HFF-Myc (cell line): ENCODE measurements around the gene BEND2.

Source experiments
- DNase-seq: peaks from one replicate; pipeline ENCODE4 v3.0.0-alpha.2; 2011; ENCODE audit warnings: low read depth; ENCODE audit errors: extremely low read depth
- H3K4me3 ChIP-seq: replicated peaks from 2 replicates; pipeline ENCODE4 v1.5.1; 2011; ENCODE audit warnings: low read depth, mild to moderate bottlenecking, control low read depth, low read length
- CTCF ChIP-seq: IDR thresholded peaks from 2 replicates; pipeline ENCODE4 v1.5.1; 2012; ENCODE audit warnings: mild to moderate bottlenecking, low read depth, low read length, control low read depth; ENCODE audit errors: missing control alignments

Gene BEND2

GRCh38 chrX:18172970-18173369, 47.7 kb downstream of the BEND2 start:
- no peak for DNase-seq
- H3K4me3 ChIP-seq = no peak overlapping the region
- TF ChIP-seq CTCF = no peak

GRCh38 chrX:18170910-18171309, 49.8 kb downstream of the BEND2 start:
- no peak for TF ChIP-seq CTCF
- DNase-seq = no peak
- no peak overlapping the region for H3K4me3 ChIP-seq

GRCh38 chrX:18166068-18166467, 54.6 kb downstream of the BEND2 start:
- H3K4me3 ChIP-seq = no peak overlapping the region
- TF ChIP-seq CTCF = no peak
- no peak for DNase-seq

GRCh38 chrX:18160369-18160768, 60.3 kb downstream of the BEND2 start:
- no peak overlapping the region for H3K4me3 ChIP-seq
- DNase-seq = no peak
- no peak for TF ChIP-seq CTCF

GRCh38 chrX:18158963-18159362, 61.7 kb downstream of the BEND2 start:
- no peak overlapping the region for H3K4me3 ChIP-seq
- TF ChIP-seq CTCF = no peak
- no peak for DNase-seq

GRCh38 chrX:18151649-18152048, 69.0 kb downstream of the BEND2 start:
- DNase-seq = no peak
- no peak for TF ChIP-seq CTCF
- H3K4me3 ChIP-seq = no peak overlapping the region

GRCh38 chrX:18151157-18151556, 69.5 kb downstream of the BEND2 start:
- no peak overlapping the region for H3K4me3 ChIP-seq
- TF ChIP-seq CTCF = no peak
- no peak for DNase-seq
